Brain microvascular endothelial cell (primary cell): ENCODE measurements around the gene COL5A1.

Experiments used
- DNase-seq: peaks from one replicate; pipeline ENCODE4 v3.0.0-alpha.2; 2020
- H3K27ac ChIP-seq: fragments of 250-450 bp; sonication (Bioruptor Pico); 2 replicates; pipeline ENCODE4 v1.5.1; 2020; ENCODE audit warnings: mild to moderate bottlenecking, moderate library complexity
- H3K27me3 ChIP-seq: fragments of 250-450 bp; sonication (Bioruptor Pico); replicated peaks from 2 replicates; pipeline ENCODE4 v1.5.1; 2020; ENCODE audit warnings: mild to moderate bottlenecking
- H3K36me3 ChIP-seq: fragments of 250-450 bp; sonication (Bioruptor Pico); replicated peaks from 2 replicates; pipeline ENCODE4 v1.5.1; 2020; ENCODE audit warnings: mild to moderate bottlenecking
- H3K4me3 ChIP-seq: 2 replicates; pipeline ENCODE4 v1.5.1; 2011; ENCODE audit warnings: low read depth, mild to moderate bottlenecking, control low read depth, low read length, moderate library complexity
- in situ Hi-C: cut with HindIII; loops from 2 replicates; pipeline ENCODE4 v1.10.0; 2017; ENCODE audit warnings: low sequenced_read_pairs, low pct_ligation_motif_present
- TF ChIP-seq, protein P1 (sequence below): IDR thresholded peaks from 2 replicates; pipeline ENCODE4 v1.5.1; 2011; ENCODE audit warnings: low read depth, mild to moderate bottlenecking, moderate library complexity, low read length, control low read depth, inconsistent platforms; ENCODE audit errors: missing control alignments

COL5A1 gene

DNA sequence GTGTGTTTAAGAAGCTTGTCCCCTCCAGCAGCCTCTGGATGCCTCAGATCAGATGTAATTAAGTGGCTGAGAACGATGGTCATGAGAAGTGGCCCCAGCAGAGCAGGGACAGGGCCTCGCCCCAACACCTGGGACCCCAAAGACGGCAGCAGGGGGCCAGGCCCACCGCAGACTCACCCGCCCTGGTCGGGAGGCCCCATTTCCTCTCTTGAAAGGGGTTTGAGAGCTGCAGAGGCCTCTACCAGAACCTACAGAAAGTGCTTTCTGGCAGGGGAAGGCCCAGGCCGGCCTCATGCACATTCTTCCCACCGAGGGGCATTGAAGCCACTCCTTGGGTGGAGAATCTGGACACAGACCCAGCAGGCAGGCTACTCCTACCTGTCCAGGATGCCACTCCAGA, 153.8 kb downstream of the COL5A1 start:
- no peak for DNase-seq
- H3K27ac ChIP-seq: no peak overlapping the region
- no peaks in the 10 kb centered on the region for H3K27me3 ChIP-seq
- no peak overlapping the region for H3K4me3 ChIP-seq
- H3K36me3 ChIP-seq: peaks cover 85% of the 10 kb centered on the region
- TF ChIP-seq, protein P1, sequence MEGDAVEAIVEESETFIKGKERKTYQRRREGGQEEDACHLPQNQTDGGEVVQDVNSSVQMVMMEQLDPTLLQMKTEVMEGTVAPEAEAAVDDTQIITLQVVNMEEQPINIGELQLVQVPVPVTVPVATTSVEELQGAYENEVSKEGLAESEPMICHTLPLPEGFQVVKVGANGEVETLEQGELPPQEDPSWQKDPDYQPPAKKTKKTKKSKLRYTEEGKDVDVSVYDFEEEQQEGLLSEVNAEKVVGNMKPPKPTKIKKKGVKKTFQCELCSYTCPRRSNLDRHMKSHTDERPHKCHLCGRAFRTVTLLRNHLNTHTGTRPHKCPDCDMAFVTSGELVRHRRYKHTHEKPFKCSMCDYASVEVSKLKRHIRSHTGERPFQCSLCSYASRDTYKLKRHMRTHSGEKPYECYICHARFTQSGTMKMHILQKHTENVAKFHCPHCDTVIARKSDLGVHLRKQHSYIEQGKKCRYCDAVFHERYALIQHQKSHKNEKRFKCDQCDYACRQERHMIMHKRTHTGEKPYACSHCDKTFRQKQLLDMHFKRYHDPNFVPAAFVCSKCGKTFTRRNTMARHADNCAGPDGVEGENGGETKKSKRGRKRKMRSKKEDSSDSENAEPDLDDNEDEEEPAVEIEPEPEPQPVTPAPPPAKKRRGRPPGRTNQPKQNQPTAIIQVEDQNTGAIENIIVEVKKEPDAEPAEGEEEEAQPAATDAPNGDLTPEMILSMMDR: no peak
- in situ Hi-C loops: no loop called here

DNA sequence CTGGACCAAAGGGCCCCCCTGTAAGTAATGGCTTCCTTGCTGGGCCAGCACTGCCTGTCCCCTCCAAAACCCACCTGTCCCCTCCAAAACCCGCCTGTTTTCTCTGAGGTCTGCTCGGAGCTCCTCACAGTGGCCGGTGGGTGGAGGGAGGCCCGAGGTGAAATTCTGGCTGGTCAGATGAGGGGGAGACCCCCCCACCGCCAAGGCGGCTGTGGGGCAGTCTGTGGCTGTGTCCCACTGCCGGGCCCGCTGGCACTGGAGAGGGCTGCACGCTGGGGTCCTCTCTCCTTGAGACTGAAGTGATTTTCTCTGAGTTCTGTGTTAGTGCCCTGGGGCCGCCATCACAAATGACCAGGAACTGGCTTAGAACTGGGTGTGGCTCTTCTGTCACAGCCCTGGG, 155.3 kb downstream of the COL5A1 start:
- H3K36me3 ChIP-seq: peaks cover 83% of the 10 kb centered on the region
- no peak overlapping the region for H3K27ac ChIP-seq
- no peak for DNase-seq
- in situ Hi-C loops: no loop called here
- no peaks in the 10 kb centered on the region for H3K27me3 ChIP-seq
- TF ChIP-seq, protein P1: no peak
- H3K4me3 ChIP-seq: no peak overlapping the region

- Histone ChIP-seq H3K27ac (no peak overlapping the region), H3K27me3 (no peaks in the 10 kb centered on the region), H3K4me3 (no peak overlapping the region), H3K36me3 (peaks cover 96% of the 10 kb centered on the region)
- in situ Hi-C loops: no loop called here
- TF ChIP-seq, protein P1: no peak
- DNase-seq: no peak
These were observed 159.3 kb downstream of the COL5A1 start for GRCh38 chr9:134800791-134801339.

- in situ Hi-C loops: no loop called here
- no peak overlapping the region for H3K27ac ChIP-seq
- no peak overlapping the region for H3K4me3 ChIP-seq
- H3K27me3 ChIP-seq: no peaks in the 10 kb centered on the region
- TF ChIP-seq, protein P1: no peak
- peaks cover 96% of the 10 kb centered on the region for H3K36me3 ChIP-seq
- DNase-seq: no peak
These were observed 160.7 kb downstream of the COL5A1 start for GRCh38 chr9:134802216-134802795.

- DNase-seq: no peak
- peaks cover 98% of the 10 kb centered on the region for H3K36me3 ChIP-seq
- no peaks in the 10 kb centered on the region for H3K27me3 ChIP-seq
- H3K27ac ChIP-seq: no peak overlapping the region
- no peak overlapping the region for H3K4me3 ChIP-seq
- in situ Hi-C loops: no loop called here
- TF ChIP-seq, protein P1: no peak
These were observed 163.3 kb downstream of the COL5A1 start for GRCh38 chr9:134804871-134805270.
